LNCaP clone FGC (cell line): ENCODE results near the gene VPS4B.

ENCODE experiments used
- DNase-seq: peaks from one replicate; pipeline ENCODE4 v3.0.0-alpha.2; 2011; ENCODE audit warnings: low read depth
- H3K4me3 ChIP-seq: 2 replicates; pipeline ENCODE4 v1.5.1; 2011; ENCODE audit warnings: mild to moderate bottlenecking, low read depth, low read length, control low read depth
- TF ChIP-seq, protein P1 (sequence below): IDR thresholded peaks from 2 replicates; pipeline ENCODE4 v1.5.1; 2012; ENCODE audit warnings: mild to moderate bottlenecking; ENCODE audit not compliant: control insufficient read depth, insufficient read depth; ENCODE audit errors: extremely low read depth

The VPS4B gene

DNA sequence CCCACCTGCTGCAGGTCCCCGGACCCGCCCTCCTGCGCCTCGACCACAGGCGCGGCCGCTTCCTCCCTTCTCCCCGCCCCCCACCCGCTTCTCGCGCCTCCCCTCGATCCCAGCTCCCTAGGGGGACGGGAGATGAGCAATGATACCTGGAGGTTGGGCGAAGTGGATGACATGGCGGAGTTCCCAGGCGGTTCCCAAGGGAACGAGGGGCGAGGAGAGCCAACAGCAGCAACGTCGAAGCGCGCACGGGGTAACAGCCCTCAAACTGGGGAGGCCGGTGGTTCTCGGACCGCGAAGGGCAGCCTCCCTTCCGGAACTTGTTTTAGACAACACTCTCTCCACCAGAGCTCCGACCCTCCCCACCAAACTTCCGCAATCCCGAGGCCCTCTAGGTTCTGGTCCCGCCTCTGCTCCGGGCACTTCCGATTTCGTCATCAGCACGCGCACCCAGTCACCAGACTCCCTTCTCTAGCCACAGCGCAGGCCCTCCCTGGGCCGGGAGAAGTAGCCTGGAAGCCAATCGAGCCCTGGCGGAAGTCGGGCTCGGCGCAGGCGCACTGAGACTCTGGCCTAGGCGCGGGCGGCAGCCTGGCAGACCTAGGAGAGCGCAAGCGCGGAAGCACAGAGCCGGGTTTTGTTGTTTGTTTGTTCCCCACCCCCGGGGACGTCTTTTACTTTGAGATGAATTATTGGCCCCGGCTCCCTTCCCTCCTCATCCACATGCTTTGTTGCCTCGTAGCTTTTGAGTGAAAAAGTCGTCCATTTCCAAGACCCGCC is at the start of gene VPS4B:
TSS of gene VPS4B (minus strand) at position 390 of the 777 bp plus-strand sequence. CDS start at position 173, 217 bp downstream.
- H3K4me3 ChIP-seq = peak within 1 kb of the TSS; percentile 89
- TF ChIP-seq, protein P1, sequence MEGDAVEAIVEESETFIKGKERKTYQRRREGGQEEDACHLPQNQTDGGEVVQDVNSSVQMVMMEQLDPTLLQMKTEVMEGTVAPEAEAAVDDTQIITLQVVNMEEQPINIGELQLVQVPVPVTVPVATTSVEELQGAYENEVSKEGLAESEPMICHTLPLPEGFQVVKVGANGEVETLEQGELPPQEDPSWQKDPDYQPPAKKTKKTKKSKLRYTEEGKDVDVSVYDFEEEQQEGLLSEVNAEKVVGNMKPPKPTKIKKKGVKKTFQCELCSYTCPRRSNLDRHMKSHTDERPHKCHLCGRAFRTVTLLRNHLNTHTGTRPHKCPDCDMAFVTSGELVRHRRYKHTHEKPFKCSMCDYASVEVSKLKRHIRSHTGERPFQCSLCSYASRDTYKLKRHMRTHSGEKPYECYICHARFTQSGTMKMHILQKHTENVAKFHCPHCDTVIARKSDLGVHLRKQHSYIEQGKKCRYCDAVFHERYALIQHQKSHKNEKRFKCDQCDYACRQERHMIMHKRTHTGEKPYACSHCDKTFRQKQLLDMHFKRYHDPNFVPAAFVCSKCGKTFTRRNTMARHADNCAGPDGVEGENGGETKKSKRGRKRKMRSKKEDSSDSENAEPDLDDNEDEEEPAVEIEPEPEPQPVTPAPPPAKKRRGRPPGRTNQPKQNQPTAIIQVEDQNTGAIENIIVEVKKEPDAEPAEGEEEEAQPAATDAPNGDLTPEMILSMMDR = no peak

DNA sequence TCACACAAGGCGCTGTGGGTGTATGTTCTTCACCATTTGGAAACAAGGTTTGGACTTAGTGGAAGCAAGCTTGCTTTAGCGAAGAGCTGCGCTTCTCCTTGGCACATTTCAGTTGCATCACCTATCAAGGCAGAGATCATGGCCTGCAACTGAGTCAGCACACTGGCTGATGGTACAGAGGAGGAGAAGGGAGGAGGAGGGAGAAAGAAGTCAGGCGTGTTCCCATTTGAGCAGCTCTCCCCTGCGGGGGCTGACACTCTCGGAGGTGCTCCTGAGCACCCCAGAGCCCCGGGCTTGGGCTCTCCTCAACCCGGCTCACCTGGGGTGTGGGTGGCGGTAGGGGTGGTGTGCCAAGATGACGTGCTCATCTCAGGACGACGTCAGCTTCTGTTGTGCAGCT is 48.5 kb upstream of the VPS4B start:
- DNase-seq = no peak

More for the DNA sequence above, at the start of gene VPS4B:
- peak; percentile 98 for DNase-seq

DNA sequence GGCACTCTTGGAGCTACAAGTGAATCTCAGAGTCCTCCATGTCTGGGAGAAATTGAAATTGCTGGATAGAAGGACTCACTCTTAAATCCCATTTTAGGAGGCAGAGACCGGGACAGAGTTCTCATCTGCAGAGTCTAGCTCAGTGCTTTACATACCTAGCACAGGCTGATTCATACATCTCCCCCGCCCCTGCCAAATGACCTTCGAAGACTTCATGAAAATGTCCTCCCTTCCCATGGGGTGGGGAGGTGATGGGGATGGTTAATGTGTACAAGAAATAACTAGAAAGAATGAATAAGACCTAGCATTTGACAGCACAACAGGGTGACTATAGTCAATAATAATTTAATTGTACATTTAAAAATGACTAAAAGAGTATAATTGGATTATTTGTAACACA is 46.3 kb upstream of the VPS4B start:
- TF ChIP-seq, protein P1 = no peak
- no peak for DNase-seq
- H3K4me3 ChIP-seq = no peak overlapping the region

More for the DNA sequence above, 48.5 kb upstream of the VPS4B start:
- TF ChIP-seq, protein P1 = no peak
- no peak overlapping the region for H3K4me3 ChIP-seq

DNA sequence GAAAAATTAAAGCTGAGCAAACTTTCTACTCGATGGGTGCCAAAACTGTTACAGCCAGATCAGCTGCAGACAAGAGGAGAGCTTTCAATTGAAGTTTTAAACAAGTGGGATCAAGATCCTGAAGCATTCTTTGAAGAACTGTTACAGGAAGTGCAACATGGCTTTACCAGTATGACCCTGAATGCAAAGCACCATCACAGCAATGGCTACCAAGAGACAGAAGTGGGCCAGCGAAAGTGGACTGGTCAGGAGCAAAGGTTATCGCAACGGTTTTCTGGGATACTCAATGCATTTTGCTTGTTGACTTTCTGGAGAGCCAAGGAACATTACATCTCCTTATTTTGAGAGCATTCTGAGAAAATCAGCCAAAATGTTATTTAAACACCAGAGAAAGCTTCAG is 45.4 kb upstream of the VPS4B start:
- no peak for DNase-seq

DNA sequence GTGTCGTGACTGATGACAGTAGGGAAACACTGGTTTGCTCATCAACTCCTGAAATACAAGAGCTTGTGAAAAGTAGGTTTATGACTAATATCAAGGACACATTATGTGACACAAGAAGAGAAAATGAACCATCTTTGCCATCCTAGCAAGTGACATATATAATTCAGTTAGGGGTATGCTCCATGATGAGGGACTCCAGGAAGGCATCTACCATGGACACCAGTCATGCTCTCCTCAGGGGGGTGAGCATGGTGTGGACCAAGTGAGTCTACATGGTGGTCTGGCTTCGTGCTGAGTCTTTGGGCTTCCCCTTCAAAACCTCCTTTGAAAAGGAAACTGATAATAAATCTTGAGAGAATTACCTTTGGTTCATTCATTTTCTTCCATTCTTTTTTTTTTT is 42.8 kb upstream of the VPS4B start:
- no peak for DNase-seq
- H3K4me3 ChIP-seq = no peak overlapping the region
- TF ChIP-seq, protein P1 = no peak

More for the DNA sequence above, 45.4 kb upstream of the VPS4B start:
- no peak overlapping the region for H3K4me3 ChIP-seq
- TF ChIP-seq, protein P1 = no peak

DNA sequence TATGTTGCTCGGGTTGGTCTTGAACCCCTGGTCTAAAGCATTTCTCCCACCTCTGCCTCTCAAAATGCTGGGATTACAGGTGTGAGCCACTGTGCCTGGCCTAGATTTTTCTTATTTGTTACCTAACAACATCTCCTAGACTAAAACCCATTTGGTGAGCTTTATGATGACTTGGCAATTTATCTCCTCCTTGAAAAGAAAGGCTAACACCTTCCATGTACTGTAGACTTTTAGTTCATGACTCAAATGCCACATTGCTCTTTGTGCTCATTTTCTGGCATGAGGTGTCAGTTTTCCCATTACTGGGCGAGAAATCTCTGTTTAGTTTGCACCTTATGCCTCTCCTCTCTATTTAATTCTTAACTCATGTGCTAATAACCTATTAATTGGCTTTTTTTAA is 42.2 kb upstream of the VPS4B start:
- no peak overlapping the region for H3K4me3 ChIP-seq
- TF ChIP-seq, protein P1 = no peak

DNA sequence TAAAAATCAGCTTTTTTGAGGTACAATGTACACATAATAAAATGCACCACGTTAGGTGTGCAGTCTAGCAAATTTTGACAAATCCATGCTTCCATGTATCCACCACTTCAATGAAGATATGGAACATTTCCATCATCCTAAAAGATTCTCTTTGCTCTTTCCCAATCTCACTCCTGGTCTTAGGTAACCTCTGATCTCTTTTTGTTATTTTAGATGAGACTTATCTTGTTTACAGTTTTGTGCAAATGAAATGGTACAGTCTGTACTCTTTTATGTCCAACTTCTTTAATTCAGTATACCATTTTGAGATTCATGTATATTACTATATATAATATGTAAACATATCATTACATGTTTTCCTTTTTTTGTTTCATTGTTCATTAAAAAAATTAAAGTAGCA is 38.1 kb upstream of the VPS4B start:
- TF ChIP-seq, protein P1 = no peak
- DNase-seq = peak; percentile 27

More for the DNA sequence above, 42.2 kb upstream of the VPS4B start:
- no peak for DNase-seq

More for the DNA sequence above, 38.1 kb upstream of the VPS4B start:
- H3K4me3 ChIP-seq = no peak overlapping the region
